Measurements from ENCODE around the gene FDXR. TPM values are rescaled to one million over a fixed set of nuclear protein-coding genes. Genes with fewer than 3 reads are reported as not detected.

The FDXR gene
- polyA plus RNA-seq, 3 donors, result 2.5 to 7.3 (median 6.2) TPM

GRCh38 chr17:74900208-74900607 lies 27.4 kb upstream of the FDXR start:
- Histone ChIP-seq H3K4me3 (replicated peaks in 1 of 3; ENCODE audit: low read depth in 2 of 3, low read length in 3 of 3) (no peak overlapping the region), H4K20me1 (ENCODE audit: insufficient read depth, low read length) (no peaks in the 10 kb centered on the region), H3K27me3 (ENCODE audit: control insufficient read depth in 2 of 2, insufficient read depth in 2 of 2, low read length in 2 of 2) (peaks cover 0 to 34% of the 10 kb centered on the region in 2 donors), H2AFZ (ENCODE audit: insufficient read depth, low read depth, low read length, poor library complexity, severe bottlenecking) (no peak overlapping the region), H3K4me2 (replicated peaks; ENCODE audit: extremely low read depth, low read length, poor library complexity, severe bottlenecking) (no peak overlapping the region), H3K9me3 (replicated peaks in 1 of 2; ENCODE audit: control insufficient read depth in 1 of 2, insufficient read depth in 1 of 2, low read length in 2 of 2) (no peaks in the 10 kb centered on the region), H3K9ac (ENCODE audit: insufficient read depth, low read length, poor library complexity, severe bottlenecking) (no peak overlapping the region), H3K27ac (ENCODE audit: low read depth in 1 of 2, low read length in 2 of 2) (no peak overlapping the region), H3K79me2 (ENCODE audit: insufficient read depth, low read length) (no peaks in the 10 kb centered on the region), H3K4me1 (ENCODE audit: control insufficient read depth in 1 of 2, insufficient read depth in 2 of 2, low read length in 2 of 2) (no peaks in the 10 kb centered on the region), H3K36me3 (replicated peaks in 1 of 2; ENCODE audit: control insufficient read depth in 1 of 2, insufficient read depth in 2 of 2, low read length in 2 of 2) (no peaks in the 10 kb centered on the region)
- no peak overlapping the region for H3K27ac Mint-ChIP-seq
- intact Hi-C loops (cut with micrococcal nuclease), result no loop called here
- no peaks in the 10 kb centered on the region for H3K4me1 Mint-ChIP-seq
- H3K27me3 Mint-ChIP-seq (ENCODE audit: low read depth in 3 of 3), result peaks cover 41 to 58% (median 42%) of the 10 kb centered on the region in 3 donors
- DNase-seq, result no peak
- no peaks in the 10 kb centered on the region for H3K36me3 Mint-ChIP-seq
- H3K9me3 Mint-ChIP-seq, result peaks cover 0 to 5% (median 0%) of the 10 kb centered on the region in 7 donors
- 92% methylated on average over 5 of the region's 8 CpGs for WGBS (ENCODE audit: insufficient coverage)
- no peak for TF ChIP-seq CTCF (IDR thresholded peaks at IDR 0.05)
- no peak overlapping the region for H3K4me3 Mint-ChIP-seq

GRCh38 chr17:74898376-74898946 lies 25.7 kb upstream of the FDXR start:
- H3K4me1 ChIP-seq (ENCODE audit: control insufficient read depth in 1 of 2, insufficient read depth in 2 of 2, low read length in 2 of 2), result peaks cover 0 to 3% of the 10 kb centered on the region in 2 donors
- peaks cover 2% of the 10 kb centered on the region for H3K4me1 Mint-ChIP-seq
- intact Hi-C loops (cut with micrococcal nuclease), result no loop called here
- TF ChIP-seq CTCF (IDR thresholded peaks at IDR 0.05), result no peak
- no peaks in the 10 kb centered on the region for H3K36me3 ChIP-seq (replicated peaks in 1 of 2; ENCODE audit: control insufficient read depth in 1 of 2, insufficient read depth in 2 of 2, low read length in 2 of 2)
- peaks cover 40 to 62% (median 50%) of the 10 kb centered on the region in 3 donors for H3K27me3 Mint-ChIP-seq (ENCODE audit: low read depth in 3 of 3)
- H3K27ac Mint-ChIP-seq, result peak overlapping the region in 1 of 7 donors; percentile 56
- H3K4me2 ChIP-seq (replicated peaks; ENCODE audit: extremely low read depth, low read length, poor library complexity, severe bottlenecking), result no peak overlapping the region
- H4K20me1 ChIP-seq (ENCODE audit: insufficient read depth, low read length), result no peaks in the 10 kb centered on the region
- H3K36me3 Mint-ChIP-seq, result peaks cover 0 to 1% of the 10 kb centered on the region in 2 donors
- no peak overlapping the region for H3K4me3 ChIP-seq (replicated peaks in 1 of 3; ENCODE audit: low read depth in 2 of 3, low read length in 3 of 3)
- H3K9ac ChIP-seq (ENCODE audit: insufficient read depth, low read length, poor library complexity, severe bottlenecking), result no peak overlapping the region
- no peak overlapping the region for H3K27ac ChIP-seq (ENCODE audit: low read depth in 1 of 2, low read length in 2 of 2)
- no peak for DNase-seq
- peaks cover 13 to 43% of the 10 kb centered on the region in 2 donors for H3K27me3 ChIP-seq (ENCODE audit: control insufficient read depth in 2 of 2, insufficient read depth in 2 of 2, low read length in 2 of 2)
- H2AFZ ChIP-seq (ENCODE audit: insufficient read depth, low read depth, low read length, poor library complexity, severe bottlenecking), result no peak overlapping the region
- H3K9me3 Mint-ChIP-seq, result peaks cover 0 to 9% (median 3%) of the 10 kb centered on the region in 7 donors
- H3K4me3 Mint-ChIP-seq, result no peak overlapping the region
- H3K9me3 ChIP-seq (replicated peaks in 1 of 2; ENCODE audit: control insufficient read depth in 1 of 2, insufficient read depth in 1 of 2, low read length in 2 of 2), result peaks cover 0 to 6% of the 10 kb centered on the region in 2 donors
- no peaks in the 10 kb centered on the region for H3K79me2 ChIP-seq (ENCODE audit: insufficient read depth, low read length)
- 94% methylated on average over 7 of the region's 11 CpGs for WGBS (ENCODE audit: insufficient coverage)
